DOHH2 (cell line): ENCODE results near the gene ASIC1.

Source experiments
- CTCF ChIP-seq: fragments of 200-600 bp; sonication (generic); IDR thresholded peaks from one replicate; pipeline ENCODE4 v1.5.1; 2014; ENCODE audit warnings: antibody characterized with exemption, mild to moderate bottlenecking, low read depth, low read length; ENCODE audit not compliant: poor library complexity, severe bottlenecking
- EZH2phosphoT487 ChIP-seq: fragments of 200-600 bp; sonication (generic); IDR thresholded peaks from 2 replicates; pipeline ENCODE4 v1.6.1; 2017; ENCODE audit warnings: borderline replicate concordance, mild to moderate bottlenecking, antibody characterized with exemption, low read length, moderate library complexity, mixed read lengths

GRCh38 chr12:50119387-50119786, 62.0 kb downstream of the ASIC1 start:
- no peak for TF ChIP-seq CTCF
- TF ChIP-seq EZH2phosphoT487: no peak
